Right renal pelvis (tissue), 4 donors: Measurements from ENCODE around the gene SORCS1. TPM values are rescaled to one million over a fixed set of nuclear protein-coding genes. Genes with fewer than 3 reads are reported as not detected.

Source experiments
- DNase-seq, 4 donors: peaks; one replicate each; pipeline ENCODE4 v3.0.0-alpha.2; 2013; ENCODE audit warnings: low read depth in 4 of 4, low spot score in 3 of 4, missing footprints in 1 of 4
- polyA plus RNA-seq, 4 donors: library from polyadenylated mRNA; unstranded; fragments of 120-200 nt; gene quantifications; one replicate each; pipeline ENCODE4 v1.2.1, GENCODE V29; 2013; ENCODE audit not compliant: insufficient read length in 4 of 4

Gene SORCS1
- polyA plus RNA-seq, 4 donors = 7.5 to 21.1 (median 16.1) TPM

GRCh38 chr10:106565546-106565945 is 599.0 kb downstream of the SORCS1 start:
- no peak for DNase-seq

- DNase-seq = no peak
These were observed 601.1 kb downstream of the SORCS1 start for GRCh38 chr10:106563384-106563783.

- no peak for DNase-seq
These were observed 603.4 kb downstream of the SORCS1 start for GRCh38 chr10:106560925-106561640.

- no peak for DNase-seq
These were observed 605.1 kb downstream of the SORCS1 start for GRCh38 chr10:106559442-106559841.

GRCh38 chr10:106557951-106558733 is 606.4 kb downstream of the SORCS1 start:
- DNase-seq = no peak

GRCh38 chr10:106557053-106557452 is 607.5 kb downstream of the SORCS1 start:
- DNase-seq = no peak

- DNase-seq = no peak
These were observed 608.9 kb downstream of the SORCS1 start for GRCh38 chr10:106555599-106555998.

- no peak for DNase-seq
These were observed 612.9 kb downstream of the SORCS1 start for GRCh38 chr10:106551501-106552062.

- DNase-seq = no peak
These were observed 615.7 kb downstream of the SORCS1 start for GRCh38 chr10:106548832-106549231.

GRCh38 chr10:106547047-106547635 is 617.4 kb downstream of the SORCS1 start:
- DNase-seq = no peak

GRCh38 chr10:106542461-106542860 is 622.0 kb downstream of the SORCS1 start:
- DNase-seq = no peak

GRCh38 chr10:106540645-106541044 is 623.9 kb downstream of the SORCS1 start:
- no peak for DNase-seq

GRCh38 chr10:106537866-106538265 is 626.6 kb downstream of the SORCS1 start:
- DNase-seq = no peak

- no peak for DNase-seq
These were observed 629.1 kb downstream of the SORCS1 start for GRCh38 chr10:106535304-106535953.

GRCh38 chr10:106534441-106534840 is 630.1 kb downstream of the SORCS1 start:
- DNase-seq = no peak

GRCh38 chr10:106528702-106529101 is 635.8 kb downstream of the SORCS1 start:
- DNase-seq = no peak

GRCh38 chr10:106525835-106526234 is 638.7 kb downstream of the SORCS1 start:
- DNase-seq = no peak
